Retinal pigment epithelial cell (primary cell): Measurements from ENCODE around the gene MTO1.
"Not testable (repeated sequence)": the region's sequence is repeated elsewhere in the genome, so short reads cannot be mapped to it uniquely, and the experiment has no call there.

Experiments used
- DNase-seq: peaks from one replicate; pipeline ENCODE4 v3.0.0-alpha.2; 2010; ENCODE audit warnings: low read depth
- H3K4me3 ChIP-seq: 2 replicates; pipeline ENCODE4 v1.5.1; 2011; ENCODE audit warnings: mild to moderate bottlenecking, low read length, control low read depth, moderate library complexity
- CTCF ChIP-seq: conservative IDR thresholded peaks from 2 replicates; pipeline ENCODE4 v1.5.1; 2011; ENCODE audit warnings: low read depth, low read length, control low read depth, inconsistent platforms

The MTO1 gene

GRCh38 chr6:73451223-73452106 is 10.1 kb upstream of the MTO1 start:
- TF ChIP-seq CTCF: no peak
- peak overlapping the region; percentile 54 for H3K4me3 ChIP-seq
- DNase-seq: no peak

- no peak for TF ChIP-seq CTCF
- H3K4me3 ChIP-seq: peak within 1 kb of the TSS; percentile 54
- no peak for DNase-seq
Measured at GRCh38 chr6:73452107-73452461, 9.5 kb upstream of the MTO1 start, which contains the start of gene CGAS. CGAS (minus strand) TSS chr6:73452297; CDS start chr6:73452181, 116 bp downstream.

- TF ChIP-seq CTCF: no peak
- no peak overlapping the region for H3K4me3 ChIP-seq
- DNase-seq: no peak
Measured at GRCh38 chr6:73455865-73456629, 5.5 kb upstream of the MTO1 start.

GRCh38 chr6:73459474-73459873 is 2.1 kb upstream of the MTO1 start:
- not testable (repeated sequence) for H3K4me3 ChIP-seq, DNase-seq

- no peak for DNase-seq
- H3K4me3 ChIP-seq: no peak overlapping the region
- TF ChIP-seq CTCF: no peak
Measured at GRCh38 chr6:73460056-73460455, 1.5 kb upstream of the MTO1 start.

- DNase-seq: no peak
- H3K4me3 ChIP-seq: no peak overlapping the region
- no peak for TF ChIP-seq CTCF
Measured at GRCh38 chr6:73471686-73472290, 10.3 kb downstream of the MTO1 start.

- H3K4me3 ChIP-seq: no peak overlapping the region
- DNase-seq: no peak
- TF ChIP-seq CTCF: no peak
Measured at GRCh38 chr6:73476723-73477122, 15.2 kb downstream of the MTO1 start.
